ENCODE measurements around the gene SYT12. TPM values are rescaled to one million over a fixed set of nuclear protein-coding genes. Genes with fewer than 3 reads are reported as not detected.

SYT12 gene
- total RNA-seq, 5 donors from 2014 or later (not counting 1 experiment from before 2014, with no cell fraction given) = 0.20 TPM; not detected in 4

- no peaks in the 10 kb centered on the region for H3K9me3 Mint-ChIP-seq
- DNase-seq = no peak
- POLR2A ChIA-PET = no interaction called here
Measured at GRCh38 chr11:67030976-67031375, 8.0 kb downstream of the SYT12 start.

GRCh38 chr11:67031791-67032561, 9.0 kb downstream of the SYT12 start:
- Mint-ChIP-seq H3K9me3 (no peaks in the 10 kb centered on the region), H3K27ac (no peak overlapping the region), H3K4me3 (no peak overlapping the region)

More at GRCh38 chr11:67030976-67031375, 8.0 kb downstream of the SYT12 start:
- ATAC-seq (replicated peaks in 1 of 4) = no peak
- H3K27ac ChIP-seq (ENCODE audit: low read length) = no peak overlapping the region
- peaks cover 0 to 2% (median 0%) of the 10 kb centered on the region in 3 donors for H3K4me1 Mint-ChIP-seq
- CTCF ChIA-PET = no interaction called here
- no peak overlapping the region for H3K27ac Mint-ChIP-seq
- H3K4me3 ChIP-seq (ENCODE audit: control insufficient read depth in 1 of 2, extremely low read depth in 1 of 2, low read length in 1 of 2) = no peak overlapping the region
- no peaks in the 10 kb centered on the region for H3K36me3 ChIP-seq (ENCODE audit: control insufficient read depth in 2 of 2, extremely low read depth in 1 of 2, insufficient read depth in 1 of 2, low read length in 1 of 2)
- H3K4me1 ChIP-seq (ENCODE audit: control insufficient read depth in 1 of 2, extremely low read depth in 1 of 2, insufficient read depth in 2 of 2, low read length in 2 of 2) = no peaks in the 10 kb centered on the region
- H3K36me3 Mint-ChIP-seq = no peaks in the 10 kb centered on the region
- peaks cover 18 to 32% of the 10 kb centered on the region in 2 donors for H3K27me3 Mint-ChIP-seq
- H3K4me3 Mint-ChIP-seq = no peak overlapping the region
- peaks cover 0 to 63% of the 10 kb centered on the region in 2 experiments for H3K27me3 ChIP-seq (replicated peaks in 1 of 2; ENCODE audit: control insufficient read depth in 2 of 2, extremely low read depth in 1 of 2, insufficient read depth in 2 of 2, low read length in 1 of 2)
- H3K9me3 ChIP-seq = no peaks in the 10 kb centered on the region
- WGBS (ENCODE audit: insufficient coverage) = 37% methylated on average over 6 of the region's 9 CpGs

GRCh38 chr11:67032830-67033551, 10.1 kb downstream of the SYT12 start:
- Histone ChIP-seq H3K4me1 (ENCODE audit: control insufficient read depth in 1 of 2, extremely low read depth in 1 of 2, insufficient read depth in 2 of 2, low read length in 2 of 2) (no peaks in the 10 kb centered on the region), H3K27ac (ENCODE audit: low read length) (no peak overlapping the region), H3K36me3 (ENCODE audit: control insufficient read depth in 2 of 2, extremely low read depth in 1 of 2, insufficient read depth in 1 of 2, low read length in 1 of 2) (no peaks in the 10 kb centered on the region), H3K27me3 (replicated peaks in 1 of 2; ENCODE audit: control insufficient read depth in 2 of 2, extremely low read depth in 1 of 2, insufficient read depth in 2 of 2, low read length in 1 of 2) (peaks cover 0 to 54% of the 10 kb centered on the region in 2 experiments), H3K9me3 (no peaks in the 10 kb centered on the region), H3K4me3 (ENCODE audit: control insufficient read depth in 1 of 2, extremely low read depth in 1 of 2, low read length in 1 of 2) (no peak overlapping the region)
- Mint-ChIP-seq H3K9me3 (no peaks in the 10 kb centered on the region), H3K4me3 (no peak overlapping the region), H3K4me1 (no peaks in the 10 kb centered on the region), H3K27ac (no peak overlapping the region), H3K27me3 (peaks cover 18 to 23% of the 10 kb centered on the region in 2 donors), H3K36me3 (no peaks in the 10 kb centered on the region)
- WGBS (ENCODE audit: insufficient coverage) = 61% methylated on average over 10 of the region's 12 CpGs
- DNase-seq (no peak), ATAC-seq (replicated peaks in 1 of 4) (no peak)
- ChIA-PET POLR2A (no interaction called here), CTCF (interaction anchor here in 1 of 2 donors (0.7 kb wide), 1 partner anchor 134 kb away, joined by 7 read pairs; no protein-coding TSS in a partner anchor)

More at GRCh38 chr11:67031791-67032561, 9.0 kb downstream of the SYT12 start:
- ChIA-PET CTCF (interaction anchor here in 1 of 2 donors (0.7 kb wide), 1 partner anchor 135 kb away, joined by 7 read pairs; no protein-coding TSS in a partner anchor), POLR2A (no interaction called here)
- Histone ChIP-seq H3K4me3 (ENCODE audit: control insufficient read depth in 1 of 2, extremely low read depth in 1 of 2, low read length in 1 of 2) (no peak overlapping the region), H3K4me1 (ENCODE audit: control insufficient read depth in 1 of 2, extremely low read depth in 1 of 2, insufficient read depth in 2 of 2, low read length in 2 of 2) (no peaks in the 10 kb centered on the region), H3K27ac (ENCODE audit: low read length) (no peak overlapping the region), H3K27me3 (replicated peaks in 1 of 2; ENCODE audit: control insufficient read depth in 2 of 2, extremely low read depth in 1 of 2, insufficient read depth in 2 of 2, low read length in 1 of 2) (peaks cover 0 to 60% of the 10 kb centered on the region in 2 experiments), H3K9me3 (no peaks in the 10 kb centered on the region), H3K36me3 (ENCODE audit: control insufficient read depth in 2 of 2, extremely low read depth in 1 of 2, insufficient read depth in 1 of 2, low read length in 1 of 2) (no peaks in the 10 kb centered on the region)
- Mint-ChIP-seq H3K27me3 (peaks cover 18 to 26% of the 10 kb centered on the region in 2 donors), H3K4me1 (no peaks in the 10 kb centered on the region), H3K36me3 (no peaks in the 10 kb centered on the region)
- WGBS (ENCODE audit: insufficient coverage) = 84% methylated on average over 18 of the region's 23 CpGs
- ATAC-seq (replicated peaks in 1 of 4) = no peak
- DNase-seq = no peak

- DNase-seq (no peak), ATAC-seq (replicated peaks in 1 of 4) (no peak)
- Mint-ChIP-seq H3K9me3 (no peaks in the 10 kb centered on the region), H3K27ac (no peak overlapping the region), H3K36me3 (no peaks in the 10 kb centered on the region), H3K4me3 (no peak overlapping the region), H3K4me1 (no peaks in the 10 kb centered on the region), H3K27me3 (peaks cover 18 to 23% of the 10 kb centered on the region in 2 donors)
- H3K4me1 ChIP-seq (ENCODE audit: control insufficient read depth in 1 of 2, extremely low read depth in 1 of 2, insufficient read depth in 2 of 2, low read length in 2 of 2) = no peaks in the 10 kb centered on the region
- ChIA-PET CTCF (no interaction called here), POLR2A (no interaction called here)
- WGBS (ENCODE audit: insufficient coverage) = 79% methylated on average over 4 of the region's 8 CpGs
- H3K27ac ChIP-seq (ENCODE audit: low read length) = no peak overlapping the region
- no peaks in the 10 kb centered on the region for H3K36me3 ChIP-seq (ENCODE audit: control insufficient read depth in 2 of 2, extremely low read depth in 1 of 2, insufficient read depth in 1 of 2, low read length in 1 of 2)
- H3K27me3 ChIP-seq (replicated peaks in 1 of 2; ENCODE audit: control insufficient read depth in 2 of 2, extremely low read depth in 1 of 2, insufficient read depth in 2 of 2, low read length in 1 of 2) = peaks cover 0 to 48% of the 10 kb centered on the region in 2 experiments
- H3K9me3 ChIP-seq = no peaks in the 10 kb centered on the region
- H3K4me3 ChIP-seq (ENCODE audit: control insufficient read depth in 1 of 2, extremely low read depth in 1 of 2, low read length in 1 of 2) = no peak overlapping the region
Measured at GRCh38 chr11:67033661-67034166, 10.8 kb downstream of the SYT12 start.

- CTCF ChIA-PET = no interaction called here
- H3K4me1 ChIP-seq (ENCODE audit: control insufficient read depth in 1 of 2, extremely low read depth in 1 of 2, insufficient read depth in 2 of 2, low read length in 2 of 2) = no peaks in the 10 kb centered on the region
- POLR2A ChIA-PET = no interaction called here
- ATAC-seq (replicated peaks in 1 of 4) = no peak
- Mint-ChIP-seq H3K4me1 (no peaks in the 10 kb centered on the region), H3K9me3 (no peaks in the 10 kb centered on the region), H3K36me3 (no peaks in the 10 kb centered on the region), H3K27ac (no peak overlapping the region), H3K4me3 (no peak overlapping the region), H3K27me3 (peaks cover 12 to 23% of the 10 kb centered on the region in 2 donors)
- H3K9me3 ChIP-seq = no peaks in the 10 kb centered on the region
- peaks cover 0 to 49% of the 10 kb centered on the region in 2 experiments for H3K27me3 ChIP-seq (replicated peaks in 1 of 2; ENCODE audit: control insufficient read depth in 2 of 2, extremely low read depth in 1 of 2, insufficient read depth in 2 of 2, low read length in 1 of 2)
- H3K4me3 ChIP-seq (ENCODE audit: control insufficient read depth in 1 of 2, extremely low read depth in 1 of 2, low read length in 1 of 2) = no peak overlapping the region
- 83% methylated on average over 3 of the region's 6 CpGs for WGBS (ENCODE audit: insufficient coverage)
- H3K27ac ChIP-seq (ENCODE audit: low read length) = no peak overlapping the region
- no peaks in the 10 kb centered on the region for H3K36me3 ChIP-seq (ENCODE audit: control insufficient read depth in 2 of 2, extremely low read depth in 1 of 2, insufficient read depth in 1 of 2, low read length in 1 of 2)
- no peak for DNase-seq
Measured at GRCh38 chr11:67034350-67034749, 11.4 kb downstream of the SYT12 start.

GRCh38 chr11:67040147-67040546, 17.2 kb downstream of the SYT12 start:
- Histone ChIP-seq H3K9me3 (no peaks in the 10 kb centered on the region), H3K4me1 (ENCODE audit: control insufficient read depth in 1 of 2, extremely low read depth in 1 of 2, insufficient read depth in 2 of 2, low read length in 2 of 2) (no peaks in the 10 kb centered on the region), H3K4me3 (ENCODE audit: control insufficient read depth in 1 of 2, extremely low read depth in 1 of 2, low read length in 1 of 2) (no peak overlapping the region), H3K27me3 (replicated peaks in 1 of 2; ENCODE audit: control insufficient read depth in 2 of 2, extremely low read depth in 1 of 2, insufficient read depth in 2 of 2, low read length in 1 of 2) (peaks cover 0 to 52% of the 10 kb centered on the region in 2 experiments), H3K36me3 (ENCODE audit: control insufficient read depth in 2 of 2, extremely low read depth in 1 of 2, insufficient read depth in 1 of 2, low read length in 1 of 2) (no peaks in the 10 kb centered on the region), H3K27ac (ENCODE audit: low read length) (no peak overlapping the region)
- Mint-ChIP-seq H3K4me3 (no peak overlapping the region), H3K4me1 (no peaks in the 10 kb centered on the region), H3K27me3 (peaks cover 3 to 21% of the 10 kb centered on the region in 2 donors), H3K9me3 (no peaks in the 10 kb centered on the region), H3K36me3 (no peaks in the 10 kb centered on the region), H3K27ac (no peak overlapping the region)
- POLR2A ChIA-PET = no interaction called here
- CTCF ChIA-PET = interaction anchor here in 1 of 2 donors (0.6 kb wide), 1 partner anchor 13 kb away, joined by 4 read pairs; no protein-coding TSS in a partner anchor
- ATAC-seq (replicated peaks in 1 of 4) = no peak
- WGBS (ENCODE audit: insufficient coverage) = 85% methylated on average over 12 of the region's 12 CpGs
- DNase-seq = no peak

All from T-cell (primary cell).